ENCODE results near the gene KLHDC3. TPM values are rescaled to one million over a fixed set of nuclear protein-coding genes. Genes with fewer than 3 reads are reported as not detected.
"Not testable (repeated sequence)": the region's sequence is repeated elsewhere in the genome, so short reads cannot be mapped to it uniquely, and the experiment has no call there.

The KLHDC3 gene
- total RNA-seq, 4 donors from 2014 or later: 66.5 to 164 (median 119) TPM

DNA sequence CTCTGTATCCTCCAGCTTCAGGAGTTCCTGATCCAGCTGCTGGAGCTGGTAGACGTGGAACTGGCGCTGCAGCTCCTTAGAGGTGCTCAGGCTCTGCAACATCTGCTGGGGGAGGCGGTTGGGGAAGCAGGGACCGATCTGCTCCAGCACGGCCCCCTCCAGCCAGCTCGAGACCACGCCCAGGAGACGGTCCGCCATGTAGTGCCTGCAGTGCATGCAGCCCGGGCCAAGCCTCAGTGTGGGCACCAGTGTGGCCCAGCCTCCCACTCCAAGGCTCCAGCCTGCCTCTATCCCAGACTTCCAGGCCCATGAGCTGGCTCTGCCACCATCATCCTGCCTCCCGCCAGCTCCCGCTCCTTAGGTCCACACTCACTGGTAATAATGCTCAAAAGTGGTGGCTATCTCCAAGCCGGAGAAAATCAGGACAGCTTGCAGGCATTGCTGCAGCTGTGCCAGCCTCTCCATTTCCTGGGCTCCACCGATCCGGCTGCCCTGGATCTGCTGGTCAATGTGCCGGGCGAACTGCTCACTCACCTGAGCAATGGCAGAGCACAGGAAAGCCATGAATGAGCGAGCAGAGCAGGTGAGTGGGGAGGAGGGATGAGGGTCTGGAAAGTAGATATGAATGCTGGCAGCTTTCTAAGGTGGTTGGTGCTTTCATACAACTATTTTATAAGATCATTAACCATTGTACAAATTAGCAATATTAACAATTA lies 26.7 kb downstream of the KLHDC3 start:
- intact Hi-C loops (cut with DNase I; ENCODE audit: low total_unique reads) (no loop called here), in situ Hi-C loops (cut with MboI; ENCODE audit: low sequenced_read_pairs in 4 of 4) (no loop called here)
- no peak overlapping the region for H3K27ac ChIP-seq
- no peaks in the 10 kb centered on the region for H3K9me3 ChIP-seq
- no peak for ATAC-seq
- H3K4me3 ChIP-seq: no peak overlapping the region
- DNase-seq: no peak
- peaks cover 14 to 18% of the 10 kb centered on the region in 2 donors for H3K4me1 ChIP-seq
- H3K27me3 ChIP-seq: no peaks in the 10 kb centered on the region
- peaks cover 0 to 47% of the 10 kb centered on the region in 2 donors for H3K36me3 ChIP-seq
- TF ChIP-seq POLR2A (IDR thresholded peaks at IDR 0.05): no peak
- TF ChIP-seq, protein P1, sequence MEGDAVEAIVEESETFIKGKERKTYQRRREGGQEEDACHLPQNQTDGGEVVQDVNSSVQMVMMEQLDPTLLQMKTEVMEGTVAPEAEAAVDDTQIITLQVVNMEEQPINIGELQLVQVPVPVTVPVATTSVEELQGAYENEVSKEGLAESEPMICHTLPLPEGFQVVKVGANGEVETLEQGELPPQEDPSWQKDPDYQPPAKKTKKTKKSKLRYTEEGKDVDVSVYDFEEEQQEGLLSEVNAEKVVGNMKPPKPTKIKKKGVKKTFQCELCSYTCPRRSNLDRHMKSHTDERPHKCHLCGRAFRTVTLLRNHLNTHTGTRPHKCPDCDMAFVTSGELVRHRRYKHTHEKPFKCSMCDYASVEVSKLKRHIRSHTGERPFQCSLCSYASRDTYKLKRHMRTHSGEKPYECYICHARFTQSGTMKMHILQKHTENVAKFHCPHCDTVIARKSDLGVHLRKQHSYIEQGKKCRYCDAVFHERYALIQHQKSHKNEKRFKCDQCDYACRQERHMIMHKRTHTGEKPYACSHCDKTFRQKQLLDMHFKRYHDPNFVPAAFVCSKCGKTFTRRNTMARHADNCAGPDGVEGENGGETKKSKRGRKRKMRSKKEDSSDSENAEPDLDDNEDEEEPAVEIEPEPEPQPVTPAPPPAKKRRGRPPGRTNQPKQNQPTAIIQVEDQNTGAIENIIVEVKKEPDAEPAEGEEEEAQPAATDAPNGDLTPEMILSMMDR (IDR thresholded peaks at IDR 0.05 in 4 of 5, conservative IDR thresholded peaks at IDR 0.05 in 1 of 5): no peak

DNA sequence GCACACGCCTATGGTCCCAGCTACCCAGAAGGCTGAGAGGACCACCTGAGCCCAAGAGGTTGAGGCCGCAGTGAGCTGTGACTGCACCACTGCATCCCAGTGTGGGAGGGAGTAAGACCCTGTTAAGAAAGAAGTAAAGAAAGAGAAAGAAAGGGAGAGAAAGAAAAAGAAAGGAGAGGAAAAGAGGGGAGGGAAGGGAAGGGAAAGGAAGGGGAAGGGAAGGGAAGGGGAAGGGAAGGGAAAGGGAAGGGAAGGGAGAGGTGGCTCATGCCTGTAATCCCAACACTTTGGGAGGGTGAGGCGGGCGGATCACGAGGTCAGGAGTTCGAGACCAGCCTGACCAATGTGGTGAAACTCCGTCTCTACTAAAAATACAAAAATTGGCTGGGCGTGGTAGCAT lies 27.4 kb downstream of the KLHDC3 start:
- ATAC-seq; in situ Hi-C loops (cut with MboI; ENCODE audit: low sequenced_read_pairs in 4 of 4); H3K27me3 ChIP-seq; H3K27ac ChIP-seq; DNase-seq; H3K4me3 ChIP-seq; intact Hi-C loops (cut with DNase I; ENCODE audit: low total_unique reads); H3K9me3 ChIP-seq: not testable (repeated sequence)
- Histone ChIP-seq H3K36me3 (peaks cover 0 to 49% of the 10 kb centered on the region in 2 donors), H3K4me1 (peaks cover 9 to 11% of the 10 kb centered on the region in 2 donors)

DNA sequence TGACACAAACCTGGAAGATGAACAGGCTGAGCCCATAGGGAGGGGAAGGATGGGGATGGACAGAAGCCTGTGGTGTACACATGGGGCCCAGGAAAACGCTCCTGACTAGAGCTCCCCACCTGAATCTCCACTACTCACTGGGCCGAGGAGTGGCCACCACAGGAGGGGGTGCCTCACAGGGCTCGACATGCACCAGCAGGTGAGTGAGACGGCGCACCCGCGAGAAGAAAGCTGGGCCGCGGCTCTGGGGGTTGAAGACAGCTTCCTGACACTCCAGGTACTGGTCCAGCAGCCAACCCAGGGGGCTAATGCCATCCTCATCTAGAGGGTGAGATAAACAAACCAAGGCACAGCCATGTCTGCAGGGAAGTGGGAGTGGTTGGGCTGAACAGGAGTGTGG lies 29.3 kb downstream of the KLHDC3 start:
- no peak for TF ChIP-seq POLR2A (IDR thresholded peaks at IDR 0.05)
- TF ChIP-seq, protein P1 (IDR thresholded peaks at IDR 0.05 in 4 of 5, conservative IDR thresholded peaks at IDR 0.05 in 1 of 5): no peak
- Histone ChIP-seq H3K36me3 (peaks cover 0 to 50% of the 10 kb centered on the region in 2 donors), H3K9me3 (no peaks in the 10 kb centered on the region), H3K27ac (no peak overlapping the region), H3K4me1 (peaks cover 0 to 4% of the 10 kb centered on the region in 2 donors), H3K4me3 (no peak overlapping the region), H3K27me3 (no peaks in the 10 kb centered on the region)
- ATAC-seq: no peak
- intact Hi-C loops (cut with DNase I; ENCODE audit: low total_unique reads) (no loop called here), in situ Hi-C loops (cut with MboI; ENCODE audit: low sequenced_read_pairs in 4 of 4) (no loop called here)
- no peak for DNase-seq

DNA sequence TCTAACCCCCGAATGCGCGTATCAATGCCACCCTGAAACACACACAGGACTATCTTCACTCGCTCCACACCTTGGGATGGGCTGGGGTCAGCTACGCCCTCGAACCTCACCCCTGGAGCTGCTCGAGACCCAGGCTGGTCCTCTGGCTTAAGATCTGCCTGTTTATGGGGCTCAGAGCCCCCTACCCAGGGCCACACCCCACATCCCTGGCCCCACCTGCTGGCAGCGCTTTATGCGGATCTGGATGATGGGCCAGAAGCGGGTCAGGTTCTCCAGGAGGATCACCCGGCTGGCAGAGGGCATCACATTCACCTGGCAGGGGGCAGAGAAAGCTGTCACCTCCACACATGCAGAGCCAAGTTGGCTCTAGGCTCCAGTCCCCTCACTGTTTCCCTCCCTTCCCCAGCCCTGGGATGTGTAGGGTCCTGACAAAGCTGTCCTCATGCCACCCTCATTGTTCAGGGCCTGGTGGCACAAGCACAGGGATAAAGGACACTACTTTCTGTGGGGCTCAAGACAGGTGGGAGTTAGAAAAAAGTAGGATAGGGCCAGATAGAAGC lies 31.4 kb downstream of the KLHDC3 start:
- no peak for TF ChIP-seq POLR2A (IDR thresholded peaks at IDR 0.05)
- TF ChIP-seq, protein P1 (IDR thresholded peaks at IDR 0.05 in 4 of 5, conservative IDR thresholded peaks at IDR 0.05 in 1 of 5): no peak
- Histone ChIP-seq H3K36me3 (peaks cover 0 to 48% of the 10 kb centered on the region in 2 donors), H3K27ac (no peak overlapping the region), H3K4me1 (no peaks in the 10 kb centered on the region), H3K4me3 (no peak overlapping the region), H3K9me3 (no peaks in the 10 kb centered on the region), H3K27me3 (no peaks in the 10 kb centered on the region)
- in situ Hi-C loops (cut with MboI; ENCODE audit: low sequenced_read_pairs in 4 of 4) (no loop called here), intact Hi-C loops (cut with DNase I; ENCODE audit: low total_unique reads) (no loop called here)
- DNase-seq (no peak), ATAC-seq (no peak)

DNA sequence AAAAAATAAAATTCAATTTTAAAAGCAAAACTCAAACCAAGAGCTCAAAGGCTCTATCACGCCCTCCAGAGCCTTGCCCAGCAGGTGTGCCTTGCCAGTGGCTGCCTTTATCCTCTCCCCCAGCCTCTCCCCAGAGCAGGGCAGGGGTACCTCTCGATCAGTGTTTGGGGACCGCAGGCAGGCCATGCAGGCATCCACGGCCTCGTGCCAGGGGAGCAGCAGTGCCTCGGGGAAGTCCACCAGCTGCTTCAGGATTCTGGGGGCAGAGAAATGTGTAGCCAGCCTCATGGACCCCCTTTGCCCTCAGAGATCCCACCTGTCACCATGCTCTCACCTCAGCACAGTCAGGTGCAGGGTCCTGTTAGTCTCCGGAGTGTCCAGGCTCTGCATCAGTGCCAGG lies 33.9 kb downstream of the KLHDC3 start:
- intact Hi-C loops (cut with DNase I; ENCODE audit: low total_unique reads): no loop called here
- Histone ChIP-seq H3K4me1 (peaks cover 0 to 5% of the 10 kb centered on the region in 2 donors), H3K27me3 (no peaks in the 10 kb centered on the region), H3K36me3 (peaks cover 0 to 40% of the 10 kb centered on the region in 2 donors), H3K27ac (no peak overlapping the region), H3K9me3 (no peaks in the 10 kb centered on the region), H3K4me3 (no peak overlapping the region)
- TF ChIP-seq, protein P1 (IDR thresholded peaks at IDR 0.05 in 4 of 5, conservative IDR thresholded peaks at IDR 0.05 in 1 of 5): no peak
- no peak for TF ChIP-seq POLR2A (IDR thresholded peaks at IDR 0.05)
- in situ Hi-C loops (cut with MboI; ENCODE audit: low sequenced_read_pairs in 4 of 4): no loop called here
- no peak for ATAC-seq
- no peak for DNase-seq

Measured in gastrocnemius medialis (tissue), 4 donors.